HEK293 (cell line): ENCODE measurements around the gene TMEM51.

ENCODE experiments used
- AEBP2 ChIP-seq: fragments of 450-650 bp; formaldehyde crosslinking; IDR thresholded peaks from 2 replicates; pipeline ENCODE4 v1.5.1; 2016; ENCODE audit warnings: missing biosample characterization, missing genetic modification characterization, borderline replicate concordance
- BCL11A ChIP-seq: fragments of 450-650 bp; formaldehyde crosslinking; IDR thresholded peaks from 2 replicates; pipeline ENCODE4 v1.5.1; 2016; ENCODE audit warnings: low read depth, missing biosample characterization, missing genetic modification characterization
- BCL11B ChIP-seq: fragments of 450-650 bp; formaldehyde crosslinking; IDR thresholded peaks from 2 replicates; pipeline ENCODE4 v1.5.1; 2016; ENCODE audit warnings: low read depth, missing biosample characterization, missing genetic modification characterization
- GLIS2 ChIP-seq: fragments of 450-650 bp; formaldehyde crosslinking; IDR thresholded peaks from 2 replicates; pipeline ENCODE4 v1.5.1; 2016; ENCODE audit warnings: missing biosample characterization, missing genetic modification characterization
- HIC1 ChIP-seq: fragments of 450-650 bp; formaldehyde crosslinking; IDR thresholded peaks from 2 replicates; pipeline ENCODE4 v1.5.1; 2016; ENCODE audit warnings: missing biosample characterization, missing genetic modification characterization
- HOXA7 ChIP-seq: sonication (generic); formaldehyde crosslinking; IDR thresholded peaks from 2 replicates; pipeline ENCODE4 v1.8.1; 2022; ENCODE audit warnings: missing genetic modification reagents, borderline replicate concordance
- IKZF3 ChIP-seq: fragments of 450-650 bp; IDR thresholded peaks from 2 replicates; pipeline ENCODE4 v1.5.0; 2018; ENCODE audit warnings: missing biosample characterization, mild to moderate bottlenecking, missing genetic modification characterization, moderate library complexity
- MEIS1 ChIP-seq: sonication (generic); formaldehyde crosslinking; IDR thresholded peaks from 2 replicates; pipeline ENCODE4 v1.8.1; 2022; ENCODE audit warnings: missing genetic modification reagents, mild to moderate bottlenecking, borderline replicate concordance
- OSR2 ChIP-seq: fragments of 450-650 bp; formaldehyde crosslinking; IDR thresholded peaks from 2 replicates; pipeline ENCODE4 v1.5.1; 2016; ENCODE audit warnings: missing biosample characterization, missing genetic modification characterization
- PRDM4 ChIP-seq: fragments of 450-650 bp; formaldehyde crosslinking; IDR thresholded peaks from 2 replicates; pipeline ENCODE4 v1.5.1; 2017; ENCODE audit warnings: missing biosample characterization, missing genetic modification characterization
- SP2 ChIP-seq: fragments of 450-650 bp; formaldehyde crosslinking; IDR thresholded peaks from 2 replicates; pipeline ENCODE4 v1.5.1; 2016; ENCODE audit warnings: missing biosample characterization, missing genetic modification characterization
- ZBTB10 ChIP-seq: fragments of 450-650 bp; formaldehyde crosslinking; IDR thresholded peaks from 2 replicates; pipeline ENCODE4 v1.5.1; 2016; ENCODE audit warnings: missing biosample characterization, missing genetic modification characterization
- ZBTB20 ChIP-seq: fragments of 450-650 bp; formaldehyde crosslinking; IDR thresholded peaks from 2 replicates; pipeline ENCODE4 v1.5.1; 2016; ENCODE audit warnings: missing biosample characterization, missing genetic modification characterization
- ZBTB48 ChIP-seq: fragments of 450-650 bp; formaldehyde crosslinking; IDR thresholded peaks from 2 replicates; pipeline ENCODE4 v1.5.1; 2016; ENCODE audit warnings: missing biosample characterization, missing genetic modification characterization
- ZFP37 ChIP-seq: fragments of 450-650 bp; formaldehyde crosslinking; IDR thresholded peaks from 2 replicates; pipeline ENCODE4 v1.5.1; 2016; ENCODE audit warnings: missing biosample characterization, missing genetic modification characterization
- ZNF112 ChIP-seq: fragments of 450-650 bp; formaldehyde crosslinking; IDR thresholded peaks from 2 replicates; pipeline ENCODE4 v1.5.0; 2017; ENCODE audit warnings: missing biosample characterization, missing genetic modification characterization
- ZNF133 ChIP-seq: fragments of 450-650 bp; formaldehyde crosslinking; IDR thresholded peaks from 2 replicates; pipeline ENCODE4 v1.5.1; 2016; ENCODE audit warnings: missing biosample characterization, missing genetic modification characterization
- ZNF140 ChIP-seq: fragments of 450-650 bp; formaldehyde crosslinking; IDR thresholded peaks from 2 replicates; pipeline ENCODE4 v1.5.1; 2016; ENCODE audit warnings: missing biosample characterization, missing genetic modification characterization
- ZNF146 ChIP-seq: fragments of 450-650 bp; formaldehyde crosslinking; IDR thresholded peaks from 2 replicates; pipeline ENCODE4 v1.5.1; 2016; ENCODE audit warnings: missing biosample characterization, missing genetic modification characterization
- ZNF157 ChIP-seq: fragments of 450-650 bp; formaldehyde crosslinking; IDR thresholded peaks from 2 replicates; pipeline ENCODE4 v1.5.1; 2016; ENCODE audit warnings: missing biosample characterization, missing genetic modification characterization
- ZNF239 ChIP-seq: fragments of 450-650 bp; formaldehyde crosslinking; IDR thresholded peaks from 2 replicates; pipeline ENCODE4 v1.5.1; 2016; ENCODE audit warnings: missing biosample characterization, missing genetic modification characterization
- ZNF391 ChIP-seq: fragments of 450-650 bp; formaldehyde crosslinking; IDR thresholded peaks from 2 replicates; pipeline ENCODE4 v1.5.1; 2016; ENCODE audit warnings: low read depth, missing biosample characterization, missing genetic modification characterization, borderline replicate concordance
- ZNF394 ChIP-seq: fragments of 450-650 bp; formaldehyde crosslinking; IDR thresholded peaks from 2 replicates; pipeline ENCODE4 v1.5.1; 2016; ENCODE audit warnings: missing biosample characterization, missing genetic modification characterization, mild to moderate bottlenecking, moderate library complexity, borderline replicate concordance
- ZNF549 ChIP-seq: fragments of 450-650 bp; IDR thresholded peaks from 2 replicates; pipeline ENCODE4 v1.5.1; 2018; ENCODE audit warnings: missing biosample characterization, missing genetic modification characterization, mild to moderate bottlenecking, inconsistent platforms, moderate library complexity
- ZNF560 ChIP-seq: fragments of 450-650 bp; formaldehyde crosslinking; IDR thresholded peaks from 2 replicates; pipeline ENCODE4 v1.5.1; 2017; ENCODE audit warnings: missing biosample characterization, missing genetic modification characterization, borderline replicate concordance
- ZNF561 ChIP-seq: fragments of 450-650 bp; IDR thresholded peaks from 2 replicates; pipeline ENCODE4 v1.5.1; 2018; ENCODE audit warnings: missing biosample characterization, missing genetic modification characterization, borderline replicate concordance
- ZNF626 ChIP-seq: fragments of 450-650 bp; sonication (Bioruptor Pico); formaldehyde crosslinking; IDR thresholded peaks from 2 replicates; pipeline ENCODE4 v1.5.1; 2018; ENCODE audit warnings: missing biosample characterization, missing genetic modification characterization, inconsistent platforms
- ZNF677 ChIP-seq: fragments of 450-650 bp; IDR thresholded peaks from 2 replicates; pipeline ENCODE4 v1.5.0; 2018; ENCODE audit warnings: missing biosample characterization, mild to moderate bottlenecking, missing genetic modification characterization, moderate library complexity
- ZNF707 ChIP-seq: fragments of 450-650 bp; formaldehyde crosslinking; IDR thresholded peaks from 2 replicates; pipeline ENCODE4 v1.5.1; 2016; ENCODE audit warnings: missing biosample characterization, missing genetic modification characterization
- ZNF76 ChIP-seq: fragments of 450-650 bp; formaldehyde crosslinking; IDR thresholded peaks from 2 replicates; pipeline ENCODE4; 2016; ENCODE audit warnings: low read depth, missing biosample characterization, missing genetic modification characterization, borderline replicate concordance
- ZNF776 ChIP-seq: fragments of 450-650 bp; formaldehyde crosslinking; IDR thresholded peaks from 2 replicates; pipeline ENCODE4 v1.5.0; 2017; ENCODE audit warnings: missing biosample characterization, missing genetic modification characterization, borderline replicate concordance
- ZSCAN16 ChIP-seq: fragments of 450-650 bp; formaldehyde crosslinking; IDR thresholded peaks from 2 replicates; pipeline ENCODE4 v1.5.1; 2016; ENCODE audit warnings: missing biosample characterization, missing genetic modification characterization

Gene TMEM51

GRCh38 chr1:15152318-15153183 lies 996 bp upstream of the TMEM51 start (continued):
- TF ChIP-seq ZNF394 (tag by site-specific recombination), result no peak; the same call in 1 of the 2 replicates
- TF ChIP-seq ZBTB48 (tag by site-specific recombination), result peak; percentile 25; the same call in 1 of the 2 replicates
- TF ChIP-seq ZNF112 (tag by site-specific recombination), result no peak
- no peak for TF ChIP-seq AEBP2 (tag by site-specific recombination)
- TF ChIP-seq BCL11A (tag by site-specific recombination), result no peak
- TF ChIP-seq HIC1 (tag by site-specific recombination), result peak; percentile 57
- TF ChIP-seq ZNF133 (tag by site-specific recombination), result no peak
- peak; percentile 55; the same call in 1 of the 2 replicates for TF ChIP-seq SP2
- TF ChIP-seq ZBTB10 (tag by site-specific recombination), result peak; percentile 65
- TF ChIP-seq ZNF76 (tag by site-specific recombination), result no peak
- TF ChIP-seq PRDM4 (tag by site-specific recombination), result no peak
- TF ChIP-seq ZNF626 (tag by site-specific recombination), result no peak
- TF ChIP-seq ZNF157 (tag by site-specific recombination), result no peak
- TF ChIP-seq HOXA7 (CRISPR knock-in tag), result no peak
- TF ChIP-seq BCL11B (tag by site-specific recombination), result no peak
- TF ChIP-seq GLIS2 (tag by site-specific recombination), result peak; percentile 82
- no peak for TF ChIP-seq OSR2
- no peak for TF ChIP-seq ZNF707
- no peak for TF ChIP-seq ZNF391 (tag by site-specific recombination)
- no peak for TF ChIP-seq ZNF560 (tag by site-specific recombination)
- no peak for TF ChIP-seq ZNF776
- no peak for TF ChIP-seq ZNF239 (tag by site-specific recombination)
- no peak for TF ChIP-seq ZNF549 (tag by site-specific recombination)
- no peak for TF ChIP-seq ZSCAN16 (tag by site-specific recombination)
- 0 out of 2 replicates have a peak, but pooled peaks have one; percentile 43 for TF ChIP-seq ZFP37 (tag by site-specific recombination)
- TF ChIP-seq ZNF561, result peak; percentile 76; the same call in 1 of the 2 replicates
- TF ChIP-seq ZBTB20, result peak; percentile 80
- no peak for TF ChIP-seq MEIS1 (CRISPR knock-in tag)
- no peak for TF ChIP-seq ZNF677 (tag by site-specific recombination)
- TF ChIP-seq ZNF146 (tag by site-specific recombination), result no peak
- no peak for TF ChIP-seq ZNF140 (tag by site-specific recombination)
- TF ChIP-seq IKZF3, result peak; percentile 93
